DMS114 treated with DMSO at 0.1 percent for 48 hours (cell line): ENCODE measurements around the gene PIGZ.

Experiments used
- DNase-seq: peaks from one replicate; lab custom pipeline; 2025; ENCODE audit not compliant: unreplicated experiment; lab: John Stamatoyannopoulos, UW

PIGZ gene

GRCh38 chr3:197001972-197002700 is 33.5 kb upstream of the PIGZ start:
- no peak for DNase-seq

GRCh38 chr3:197001106-197001971 is 32.7 kb upstream of the PIGZ start:
- DNase-seq: no peak

- no peak for DNase-seq
Measured at GRCh38 chr3:197000211-197000610, 31.6 kb upstream of the PIGZ start.

- DNase-seq: no peak
Measured at GRCh38 chr3:196998966-196999760, 30.5 kb upstream of the PIGZ start.

GRCh38 chr3:196997311-196997710 is 28.7 kb upstream of the PIGZ start:
- no peak for DNase-seq

- no peak for DNase-seq
Measured at GRCh38 chr3:196996454-196997265, 28.0 kb upstream of the PIGZ start.

- no peak for DNase-seq
Measured at GRCh38 chr3:196995646-196996355, 27.2 kb upstream of the PIGZ start.

GRCh38 chr3:196995027-196995426 is 26.4 kb upstream of the PIGZ start:
- no peak for DNase-seq

GRCh38 chr3:196994056-196994455 is 25.4 kb upstream of the PIGZ start:
- no peak for DNase-seq

GRCh38 chr3:196992461-196993065 is 23.9 kb upstream of the PIGZ start:
- no peak for DNase-seq

GRCh38 chr3:196991581-196992460 is 23.2 kb upstream of the PIGZ start:
- no peak for DNase-seq

- DNase-seq: no peak
Measured at GRCh38 chr3:196990601-196991007, 22.0 kb upstream of the PIGZ start.

GRCh38 chr3:196989721-196990262 is 21.2 kb upstream of the PIGZ start:
- no peak for DNase-seq

- DNase-seq: no peak
Measured at GRCh38 chr3:196988241-196989029, 19.8 kb upstream of the PIGZ start.

GRCh38 chr3:196987022-196987421 is 18.4 kb upstream of the PIGZ start:
- no peak for DNase-seq

GRCh38 chr3:196985954-196986885 is 17.6 kb upstream of the PIGZ start:
- no peak for DNase-seq
